NCI-H748 treated with DMSO at 0.1 percent for 48 hours (cell line): ENCODE data around the gene MAGI1.
"Not testable (repeated sequence)": the region's sequence is repeated elsewhere in the genome, so short reads cannot be mapped to it uniquely, and the experiment has no call there.

Experiments used
- DNase-seq: peaks from one replicate; lab custom pipeline; 2025; lab: John Stamatoyannopoulos, UW

MAGI1 gene

GRCh38 chr3:65521032-65521431 lies 517.7 kb downstream of the MAGI1 start:
- DNase-seq = no peak

- no peak for DNase-seq
Observed at GRCh38 chr3:65516998-65517397, 521.7 kb downstream of the MAGI1 start.

GRCh38 chr3:65514317-65514716 lies 524.4 kb downstream of the MAGI1 start:
- DNase-seq = not testable (repeated sequence)

DNA sequence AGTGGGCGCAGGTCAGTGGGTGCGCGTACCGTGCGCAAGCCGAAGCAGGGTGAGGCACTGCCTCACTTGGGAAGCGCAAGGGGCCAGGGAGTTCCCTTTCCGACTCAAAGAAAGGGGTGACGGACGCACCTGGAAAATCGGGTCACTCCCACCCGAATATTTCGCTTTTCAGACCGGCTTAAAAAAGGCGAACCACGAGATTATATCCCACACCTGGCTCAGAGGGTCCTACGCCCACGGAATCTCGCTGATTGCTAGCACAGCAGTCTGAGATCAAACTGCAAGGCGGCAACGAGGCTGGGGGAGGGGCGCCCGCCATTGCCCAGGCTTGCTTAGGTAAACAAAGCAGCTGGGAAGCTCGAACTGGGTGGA lies 529.3 kb downstream of the MAGI1 start:
- DNase-seq = not testable (repeated sequence)

DNA sequence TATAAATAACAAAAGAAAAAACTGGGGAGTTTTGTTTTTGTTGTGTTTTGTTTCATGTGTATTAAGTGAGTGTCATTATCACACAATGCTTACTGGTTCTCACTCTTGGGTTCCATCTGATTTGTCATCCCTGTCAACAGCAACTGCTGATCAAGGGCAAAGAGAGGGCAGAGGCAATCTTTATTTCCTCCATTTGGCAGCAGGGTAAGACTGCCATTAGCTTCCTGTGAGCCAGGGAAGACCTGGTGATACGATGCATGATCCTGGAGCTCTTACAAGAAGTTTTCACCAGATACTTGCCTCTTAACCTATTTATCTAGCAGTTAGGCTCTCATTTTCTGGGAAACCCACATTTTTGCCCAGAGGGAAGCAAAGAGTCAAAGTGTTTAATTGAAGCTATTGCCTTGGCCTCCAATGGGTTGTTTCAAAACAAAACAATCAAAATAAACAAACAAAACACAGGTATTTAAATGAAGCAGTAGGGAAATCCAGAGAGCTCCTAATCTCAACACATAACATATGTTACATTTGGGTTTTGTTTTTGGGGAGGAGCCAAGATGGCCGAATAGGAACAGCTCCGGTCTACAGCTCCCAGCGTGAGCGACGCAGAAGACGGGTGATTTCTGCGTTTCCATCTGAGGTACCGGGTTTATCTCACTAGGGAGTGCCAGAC lies 529.8 kb downstream of the MAGI1 start:
- DNase-seq = no peak

GRCh38 chr3:65507437-65507836 lies 531.3 kb downstream of the MAGI1 start:
- DNase-seq = no peak

DNA sequence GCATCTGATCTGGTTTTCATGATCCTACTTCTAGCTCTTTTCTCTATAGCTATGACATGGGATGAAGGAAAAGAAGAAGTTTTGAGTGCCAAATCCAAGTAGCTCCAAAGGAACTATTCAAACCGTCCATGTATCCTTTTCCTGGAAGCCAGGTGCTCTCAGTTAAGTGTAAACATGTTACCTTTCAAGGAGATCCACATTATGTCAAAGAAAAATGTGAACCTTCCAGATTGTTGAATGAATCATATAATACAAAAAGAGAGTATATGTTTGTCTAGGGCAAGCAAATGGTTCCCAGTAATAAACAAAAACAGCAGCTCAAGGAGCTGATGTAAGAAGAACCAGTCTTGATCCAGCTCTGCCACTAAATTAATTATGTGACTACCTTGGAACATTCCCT lies 534.9 kb downstream of the MAGI1 start:
- no peak for DNase-seq

DNA sequence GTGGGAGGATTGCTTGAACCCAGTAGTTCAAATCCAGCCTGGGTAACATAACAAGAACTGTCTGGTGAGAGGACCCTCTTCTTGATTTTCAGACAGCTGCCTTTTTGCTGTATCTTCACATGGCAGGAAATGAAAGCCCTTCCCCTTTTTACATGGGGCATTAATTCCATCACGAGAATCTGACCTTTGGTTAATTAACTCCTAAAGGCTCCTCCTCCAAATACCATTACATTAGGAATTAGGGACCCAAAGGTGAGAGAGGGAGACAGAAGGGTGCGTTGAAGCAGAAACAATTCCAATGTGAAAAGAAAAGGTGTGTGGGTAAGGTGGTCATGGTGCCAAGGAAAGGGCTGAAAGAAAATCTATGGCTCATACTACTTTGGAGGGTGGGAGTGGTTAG lies 536.2 kb downstream of the MAGI1 start:
- no peak for DNase-seq

- DNase-seq = no peak
Observed at GRCh38 chr3:65500398-65501306, 538.1 kb downstream of the MAGI1 start.

DNA sequence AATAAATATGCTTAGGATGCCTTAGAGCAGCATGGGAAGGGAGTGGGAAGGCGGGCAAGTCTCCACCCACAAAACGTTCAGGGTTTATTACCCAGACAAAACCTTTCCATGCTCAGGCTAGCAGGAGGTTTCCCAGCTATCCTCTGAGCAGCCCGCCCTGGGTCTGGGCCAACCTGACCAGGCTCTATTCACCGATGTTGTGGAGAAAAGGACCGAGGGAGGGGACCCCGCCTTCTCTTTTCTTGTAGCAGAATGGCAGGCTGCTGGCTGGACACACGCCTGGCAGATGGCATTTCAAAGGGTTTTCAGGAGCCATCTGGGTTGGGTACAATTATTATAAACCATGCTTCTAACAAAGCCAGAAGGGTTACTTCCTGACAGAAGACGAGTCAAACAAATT lies 540.9 kb downstream of the MAGI1 start:
- peak; percentile 70 for DNase-seq

GRCh38 chr3:65497236-65497635 lies 541.5 kb downstream of the MAGI1 start:
- DNase-seq = no peak

DNA sequence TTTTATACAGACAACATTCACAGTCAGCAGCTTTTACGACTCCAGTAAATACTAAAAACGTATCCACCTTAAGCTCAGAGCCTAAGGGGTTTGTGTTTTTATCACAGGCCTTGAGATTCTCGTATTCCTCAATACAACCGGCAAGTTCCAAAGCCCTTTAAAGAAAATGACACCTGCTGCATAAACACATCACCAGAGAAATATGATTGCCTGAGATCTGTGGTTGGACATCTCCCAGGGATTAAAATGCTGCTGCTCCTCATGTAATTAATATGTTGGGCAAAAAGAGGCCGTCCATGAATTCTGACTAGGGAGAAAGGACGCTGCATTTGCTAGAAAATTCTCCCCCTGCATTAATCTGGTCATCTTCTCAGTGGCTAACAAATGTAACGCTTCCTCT lies 544.8 kb downstream of the MAGI1 start:
- no peak for DNase-seq

GRCh38 chr3:65493371-65493882 lies 545.3 kb downstream of the MAGI1 start:
- no peak for DNase-seq

GRCh38 chr3:65492249-65492648 lies 546.5 kb downstream of the MAGI1 start:
- DNase-seq = no peak

DNA sequence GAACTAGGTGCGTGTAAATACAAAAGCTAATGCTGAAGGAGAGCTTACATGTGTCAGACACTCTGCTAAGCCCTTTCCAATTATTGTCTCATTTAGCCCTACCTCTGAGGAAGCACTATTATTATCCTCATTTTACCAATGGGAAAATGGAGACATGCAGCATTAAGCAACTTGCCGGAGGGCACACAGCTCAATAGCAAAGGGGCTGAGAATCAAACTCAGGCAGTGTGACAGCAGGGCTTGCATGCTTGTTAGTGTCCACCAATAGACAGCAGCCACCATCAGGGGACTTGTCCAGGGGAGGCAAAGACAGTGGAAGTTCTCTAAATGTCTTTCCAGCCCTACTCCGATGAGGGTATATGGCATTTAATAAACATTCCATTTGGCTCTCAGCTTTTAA lies 548.6 kb downstream of the MAGI1 start:
- no peak for DNase-seq

GRCh38 chr3:65489253-65489652 lies 549.5 kb downstream of the MAGI1 start:
- DNase-seq = no peak

- DNase-seq = no peak
Observed at GRCh38 chr3:65485826-65486469, 552.8 kb downstream of the MAGI1 start.

- DNase-seq = peak; percentile 11
Observed at GRCh38 chr3:65484964-65485363, 553.8 kb downstream of the MAGI1 start.

DNA sequence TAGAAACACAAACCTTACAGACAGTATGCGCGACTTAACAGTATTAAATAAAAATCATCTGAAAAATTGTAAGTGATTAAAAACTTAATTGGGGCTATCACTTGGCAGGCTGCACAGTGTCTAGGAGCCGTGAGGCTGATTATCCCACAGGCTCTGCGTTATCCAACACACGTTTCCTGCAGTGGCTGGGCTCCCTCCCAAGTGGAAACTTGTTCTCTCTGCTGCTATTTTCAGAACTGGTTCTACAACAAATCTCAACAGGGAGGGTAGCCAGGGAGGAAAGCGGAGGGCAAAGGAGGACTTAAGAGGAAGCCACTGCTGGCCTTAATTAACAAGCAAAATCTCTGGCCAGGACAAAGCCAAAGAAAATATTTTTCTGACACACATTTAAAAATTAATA lies 555.2 kb downstream of the MAGI1 start:
- DNase-seq = peak; percentile 36

GRCh38 chr3:65483011-65483410 lies 555.7 kb downstream of the MAGI1 start:
- DNase-seq = no peak

- no peak for DNase-seq
Observed at GRCh38 chr3:65481085-65481484, 557.6 kb downstream of the MAGI1 start.

DNA sequence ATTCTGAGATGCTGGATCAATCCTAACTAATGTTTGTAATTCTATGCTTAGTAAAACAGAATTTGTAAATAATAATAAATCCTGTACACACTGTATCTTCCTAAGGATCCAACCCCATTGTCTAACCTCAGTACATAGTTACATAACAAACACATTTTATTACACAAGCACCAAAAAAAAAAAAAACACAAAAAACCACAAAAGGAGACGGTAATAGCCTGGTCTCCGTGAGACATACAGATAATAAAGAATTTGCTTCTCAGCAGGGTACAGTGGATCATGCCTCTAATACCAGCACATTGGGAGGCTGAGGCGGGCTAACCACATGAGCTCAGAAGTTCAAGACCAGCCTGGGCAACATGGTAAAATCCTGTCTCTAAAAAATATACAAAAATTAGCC lies 558.7 kb downstream of the MAGI1 start:
- DNase-seq = no peak
